ENCODE data around the gene NHLRC4.

Gene NHLRC4

GRCh38 chr16:566475-567372 lies at the start of gene NHLRC4:
Gene NHLRC4 (plus strand): TSS chr16:567005. CDS start chr16:568048, 1,043 bp downstream.
- DNase-seq: peak; percentile 77

- no peak for DNase-seq
Measured at GRCh38 chr16:518858-519257, 47.9 kb upstream of the NHLRC4 start.

- no peak for DNase-seq
Measured at GRCh38 chr16:519425-519824, 47.4 kb upstream of the NHLRC4 start.

GRCh38 chr16:519841-520687 lies 46.7 kb upstream of the NHLRC4 start:
- DNase-seq: no peak

- no peak for DNase-seq
Measured at GRCh38 chr16:520847-521246, 46.0 kb upstream of the NHLRC4 start.

- DNase-seq: no peak
Measured at GRCh38 chr16:521381-522210, 45.2 kb upstream of the NHLRC4 start.

- DNase-seq: no peak
Measured at GRCh38 chr16:522320-523096, 44.3 kb upstream of the NHLRC4 start.

- DNase-seq: no peak
Measured at GRCh38 chr16:523097-523741, 43.6 kb upstream of the NHLRC4 start.

GRCh38 chr16:524274-525040 lies 42.3 kb upstream of the NHLRC4 start:
- no peak for DNase-seq

GRCh38 chr16:525123-525519 lies 41.7 kb upstream of the NHLRC4 start:
- no peak for DNase-seq

GRCh38 chr16:525520-526180 lies 41.2 kb upstream of the NHLRC4 start:
- peak; percentile 88 for DNase-seq

GRCh38 chr16:526181-527014 lies 40.4 kb upstream of the NHLRC4 start:
- no peak for DNase-seq

GRCh38 chr16:527015-527903 lies 39.5 kb upstream of the NHLRC4 start, which contains the start of gene CAPN15:
Gene CAPN15 (plus strand): TSS chr16:527712. CDS start chr16:546839, 19,127 bp downstream.
- DNase-seq: peak; percentile 94

GRCh38 chr16:528111-529011 lies 38.4 kb upstream of the NHLRC4 start:
- DNase-seq: peak; percentile 82

- no peak for DNase-seq
Measured at GRCh38 chr16:529012-529575, 37.7 kb upstream of the NHLRC4 start.

GRCh38 chr16:530111-530817 lies 36.5 kb upstream of the NHLRC4 start:
- DNase-seq: no peak

Data from activated effector memory CD4-positive, alpha-beta T cell treated with anti-CD3 and anti-CD28 coated beads, Interleukin-2, amount 50 U/mL, for 16 hours (primary cell).